GM23338 (cell line): Measurements from ENCODE around the gene GRIN2D. TPM values are rescaled to one million over a fixed set of nuclear protein-coding genes. Genes with fewer than 3 reads are reported as not detected.
"Not testable (repeated sequence)": the region's sequence is repeated elsewhere in the genome, so short reads cannot be mapped to it uniquely, and the experiment has no call there.

Experiments
- ATAC-seq: fragments of 200-7000 bp; cut with Tn5 transposase; 3 replicates; pipeline ENCODE4 v1.9.1; 2020
- DNase-seq: peaks from one replicate; pipeline ENCODE4 v3.0.0-alpha.2; 2015; ENCODE audit warnings: low spot score
- H2AFZ ChIP-seq: fragments of 200-600 bp; sonication (generic); 2 replicates; pipeline ENCODE4 v1.8.0; 2016; ENCODE audit warnings: antibody characterized with exemption, mild to moderate bottlenecking, moderate library complexity
- H3F3A ChIP-seq: fragments of 200-600 bp; sonication (generic); replicated peaks from 2 replicates; pipeline ENCODE4 v1.8.0; 2017; ENCODE audit warnings: antibody characterized with exemption, mixed run types, low read depth
- H3K27ac ChIP-seq: fragments of 200-600 bp; sonication (generic); 2 replicates; pipeline ENCODE4 v1.6.1; 2016; ENCODE audit warnings: low read depth
- H3K27me3 ChIP-seq: fragments of 200-600 bp; sonication (generic); 2 replicates; pipeline ENCODE4 v1.8.0; 2016; ENCODE audit warnings: mild to moderate bottlenecking, mixed run types, moderate library complexity; ENCODE audit not compliant: insufficient read depth
- H3K36me3 ChIP-seq: fragments of 200-600 bp; sonication (generic); 2 replicates; pipeline ENCODE4 v1.8.0; 2016; ENCODE audit warnings: mild to moderate bottlenecking; ENCODE audit not compliant: insufficient read depth
- H3K4me1 ChIP-seq: fragments of 200-600 bp; sonication (generic); 2 replicates; pipeline ENCODE4 v1.8.0; 2016; ENCODE audit warnings: mild to moderate bottlenecking, moderate library complexity; ENCODE audit not compliant: insufficient read depth
- H3K4me2 ChIP-seq: fragments of 200-600 bp; sonication (generic); 2 replicates; pipeline ENCODE4 v1.7.1; 2017; ENCODE audit warnings: mixed run types
- H3K4me3 ChIP-seq: fragments of 200-600 bp; sonication (generic); 2 replicates; pipeline ENCODE4 v1.6.1; 2016; ENCODE audit warnings: mixed run types
- H3K79me2 ChIP-seq: fragments of 200-600 bp; sonication (generic); replicated peaks from 2 replicates; pipeline ENCODE4 v1.8.0; 2017; ENCODE audit warnings: mild to moderate bottlenecking; ENCODE audit not compliant: insufficient read depth
- H3K9me2 ChIP-seq: fragments of 200-600 bp; sonication (generic); 2 replicates; pipeline ENCODE4 v1.8.0; 2017; ENCODE audit not compliant: insufficient read depth
- H4K20me1 ChIP-seq: fragments of 200-600 bp; sonication (generic); replicated peaks from 2 replicates; pipeline ENCODE4 v1.8.0; 2017; ENCODE audit warnings: mild to moderate bottlenecking; ENCODE audit not compliant: insufficient read depth
- H3K27ac Mint-ChIP-seq: 2 replicates; pipeline ENCODE4 v1.8.0; 2020; ENCODE audit warnings: inconsistent platforms, mild to moderate bottlenecking, moderate library complexity, mixed read lengths
- H3K27me3 Mint-ChIP-seq: 3 replicates; pipeline ENCODE4 v1.8.0; 2022; ENCODE audit warnings: low read depth, mild to moderate bottlenecking, moderate library complexity, mixed read lengths, inconsistent platforms; ENCODE audit not compliant: insufficient read depth, poor library complexity
- H3K36me3 Mint-ChIP-seq: 3 replicates; pipeline ENCODE4 v1.8.0; 2021; ENCODE audit warnings: low read depth, mild to moderate bottlenecking, inconsistent platforms, moderate library complexity, mixed read lengths
- H3K4me1 Mint-ChIP-seq: 3 replicates; pipeline ENCODE4 v1.8.0; 2020; ENCODE audit warnings: mild to moderate bottlenecking, inconsistent platforms, mixed read lengths
- H3K4me3 Mint-ChIP-seq: 3 replicates; pipeline ENCODE4 v1.8.0; 2021; ENCODE audit warnings: moderate library complexity, mild to moderate bottlenecking, inconsistent platforms, mixed read lengths
- H3K9me3 Mint-ChIP-seq: 3 replicates; pipeline ENCODE4 v1.8.0; 2020; ENCODE audit warnings: moderate library complexity, mild to moderate bottlenecking, inconsistent platforms, mixed read lengths
- CREB1 ChIP-seq: fragments of 250-450 bp; sonication (Bioruptor Pico); IDR thresholded peaks from 2 replicates; pipeline ENCODE4 v1.5.0; 2020; ENCODE audit warnings: low read depth, mild to moderate bottlenecking, moderate library complexity
- JUNB ChIP-seq: IDR thresholded peaks from one replicate; pipeline ENCODE4 v1.6.1; 2016; ENCODE audit warnings: antibody characterized with exemption; ENCODE audit not compliant: unreplicated experiment
- NANOG ChIP-seq: IDR thresholded peaks from 2 replicates; pipeline ENCODE4 v1.6.1; 2016; ENCODE audit warnings: antibody characterized with exemption, borderline replicate concordance
- POLR2AphosphoS5 ChIP-seq: IDR thresholded peaks from 2 replicates; pipeline ENCODE4 v1.6.1; 2016; ENCODE audit warnings: antibody characterized with exemption, low read depth
- ZNF331 ChIP-seq: fragments of 250-450 bp; sonication (Bioruptor Pico); IDR thresholded peaks from 2 replicates; pipeline ENCODE4 v1.5.0; 2020; ENCODE audit warnings: low read depth, mild to moderate bottlenecking, moderate library complexity
- polyA plus RNA-seq: library from polyadenylated mRNA; unstranded; fragments of >200 nt; fragmentation: Nextera tagmentation; extraction: Ambion mirVana; gene quantifications from 2 replicates; pipeline ENCODE4 v1.2.1, GENCODE V29; 2016
- total RNA-seq: library from RNA; depleted of rRNA; stranded (reverse); fragments of >200 nt; shearing (Covaris generic); gene quantifications from 2 replicates; pipeline ENCODE4 v1.2.3, GENCODE V29; 2014
- TF ChIP-seq, protein P1 (sequence below): IDR thresholded peaks from 2 replicates; pipeline ENCODE4 v1.6.1; 2016; ENCODE audit warnings: antibody characterized with exemption
- TF ChIP-seq, protein P2 (sequence below), 2 experiments: fragments of 200-600 bp in 1 of 2; sonication (generic) in 1 of 2; conservative IDR thresholded peaks; 2 replicates each; pipeline versions ENCODE4 v1.5.1 to v1.6.1; 2016 to 2017; ENCODE audit warnings: antibody characterized with exemption in 2 of 2, low read depth in 2 of 2, mild to moderate bottlenecking in 2 of 2, moderate library complexity in 1 of 2
- TF ChIP-seq, protein P3 (sequence below): fragments of 250-450 bp; sonication (Bioruptor Pico); IDR thresholded peaks from 2 replicates; pipeline ENCODE4 v1.5.0; 2020; ENCODE audit warnings: mild to moderate bottlenecking, moderate library complexity

The GRIN2D gene
- total and polyA plus RNA-seq, 2 experiments from 2014 or later = 4.4 to 20.0 TPM

GRCh38 chr19:48391100-48392005 lies 2.1 kb upstream of the GRIN2D start, which contains the start of gene KDELR1:
TSS of gene KDELR1 (minus strand) at chr19:48391551. CDS start at chr19:48391358, 193 bp downstream.
- Mint-ChIP-seq H3K9me3 (peaks cover 3% of the 10 kb centered on the region; the same call in 1 of the 3 replicates), H3K4me1 (peaks cover 31% of the 10 kb centered on the region), H3K4me3 (peak within 1 kb of the TSS; percentile 88), H3K27me3 (peaks cover 39% of the 10 kb centered on the region), H3K27ac (peak within 1 kb of the TSS; percentile 92), H3K36me3 (peaks cover 29% of the 10 kb centered on the region)
- Histone ChIP-seq H3K4me1 (peaks cover 30% of the 10 kb centered on the region), H3K9me2 (no peaks in the 10 kb centered on the region), H3K27ac (peak within 1 kb of the TSS; percentile 85), H3K4me3 (peak within 1 kb of the TSS; percentile 100), H3K36me3 (peaks cover 11% of the 10 kb centered on the region), H3K79me2 (peaks cover 21% of the 10 kb centered on the region), H3K4me2 (peak within 1 kb of the TSS; percentile 99), H3K27me3 (peaks cover 43% of the 10 kb centered on the region), H4K20me1 (peaks cover 17% of the 10 kb centered on the region), H3F3A (peaks cover 5% of the 10 kb centered on the region), H2AFZ (peak within 1 kb of the TSS; percentile 95)
- ATAC-seq (peak; percentile 51), DNase-seq (peak; percentile 76)
- TF ChIP-seq NANOG (no peak), ZNF331 (CRISPR knock-in tag) (no peak), POLR2AphosphoS5 (peak; percentile 71), CREB1 (CRISPR knock-in tag) (0 out of 2 replicates have a peak, but pooled peaks have one; percentile 16), JUNB (no peak)
- TF ChIP-seq, protein P1, sequence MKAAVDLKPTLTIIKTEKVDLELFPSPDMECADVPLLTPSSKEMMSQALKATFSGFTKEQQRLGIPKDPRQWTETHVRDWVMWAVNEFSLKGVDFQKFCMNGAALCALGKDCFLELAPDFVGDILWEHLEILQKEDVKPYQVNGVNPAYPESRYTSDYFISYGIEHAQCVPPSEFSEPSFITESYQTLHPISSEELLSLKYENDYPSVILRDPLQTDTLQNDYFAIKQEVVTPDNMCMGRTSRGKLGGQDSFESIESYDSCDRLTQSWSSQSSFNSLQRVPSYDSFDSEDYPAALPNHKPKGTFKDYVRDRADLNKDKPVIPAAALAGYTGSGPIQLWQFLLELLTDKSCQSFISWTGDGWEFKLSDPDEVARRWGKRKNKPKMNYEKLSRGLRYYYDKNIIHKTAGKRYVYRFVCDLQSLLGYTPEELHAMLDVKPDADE = no peak
- TF ChIP-seq, protein P2, sequence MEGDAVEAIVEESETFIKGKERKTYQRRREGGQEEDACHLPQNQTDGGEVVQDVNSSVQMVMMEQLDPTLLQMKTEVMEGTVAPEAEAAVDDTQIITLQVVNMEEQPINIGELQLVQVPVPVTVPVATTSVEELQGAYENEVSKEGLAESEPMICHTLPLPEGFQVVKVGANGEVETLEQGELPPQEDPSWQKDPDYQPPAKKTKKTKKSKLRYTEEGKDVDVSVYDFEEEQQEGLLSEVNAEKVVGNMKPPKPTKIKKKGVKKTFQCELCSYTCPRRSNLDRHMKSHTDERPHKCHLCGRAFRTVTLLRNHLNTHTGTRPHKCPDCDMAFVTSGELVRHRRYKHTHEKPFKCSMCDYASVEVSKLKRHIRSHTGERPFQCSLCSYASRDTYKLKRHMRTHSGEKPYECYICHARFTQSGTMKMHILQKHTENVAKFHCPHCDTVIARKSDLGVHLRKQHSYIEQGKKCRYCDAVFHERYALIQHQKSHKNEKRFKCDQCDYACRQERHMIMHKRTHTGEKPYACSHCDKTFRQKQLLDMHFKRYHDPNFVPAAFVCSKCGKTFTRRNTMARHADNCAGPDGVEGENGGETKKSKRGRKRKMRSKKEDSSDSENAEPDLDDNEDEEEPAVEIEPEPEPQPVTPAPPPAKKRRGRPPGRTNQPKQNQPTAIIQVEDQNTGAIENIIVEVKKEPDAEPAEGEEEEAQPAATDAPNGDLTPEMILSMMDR (conservative IDR thresholded peaks at IDR 0.05; ENCODE audit: low read depth in 2 of 2) = peak; percentile 70 to 75
- TF ChIP-seq, protein P3, sequence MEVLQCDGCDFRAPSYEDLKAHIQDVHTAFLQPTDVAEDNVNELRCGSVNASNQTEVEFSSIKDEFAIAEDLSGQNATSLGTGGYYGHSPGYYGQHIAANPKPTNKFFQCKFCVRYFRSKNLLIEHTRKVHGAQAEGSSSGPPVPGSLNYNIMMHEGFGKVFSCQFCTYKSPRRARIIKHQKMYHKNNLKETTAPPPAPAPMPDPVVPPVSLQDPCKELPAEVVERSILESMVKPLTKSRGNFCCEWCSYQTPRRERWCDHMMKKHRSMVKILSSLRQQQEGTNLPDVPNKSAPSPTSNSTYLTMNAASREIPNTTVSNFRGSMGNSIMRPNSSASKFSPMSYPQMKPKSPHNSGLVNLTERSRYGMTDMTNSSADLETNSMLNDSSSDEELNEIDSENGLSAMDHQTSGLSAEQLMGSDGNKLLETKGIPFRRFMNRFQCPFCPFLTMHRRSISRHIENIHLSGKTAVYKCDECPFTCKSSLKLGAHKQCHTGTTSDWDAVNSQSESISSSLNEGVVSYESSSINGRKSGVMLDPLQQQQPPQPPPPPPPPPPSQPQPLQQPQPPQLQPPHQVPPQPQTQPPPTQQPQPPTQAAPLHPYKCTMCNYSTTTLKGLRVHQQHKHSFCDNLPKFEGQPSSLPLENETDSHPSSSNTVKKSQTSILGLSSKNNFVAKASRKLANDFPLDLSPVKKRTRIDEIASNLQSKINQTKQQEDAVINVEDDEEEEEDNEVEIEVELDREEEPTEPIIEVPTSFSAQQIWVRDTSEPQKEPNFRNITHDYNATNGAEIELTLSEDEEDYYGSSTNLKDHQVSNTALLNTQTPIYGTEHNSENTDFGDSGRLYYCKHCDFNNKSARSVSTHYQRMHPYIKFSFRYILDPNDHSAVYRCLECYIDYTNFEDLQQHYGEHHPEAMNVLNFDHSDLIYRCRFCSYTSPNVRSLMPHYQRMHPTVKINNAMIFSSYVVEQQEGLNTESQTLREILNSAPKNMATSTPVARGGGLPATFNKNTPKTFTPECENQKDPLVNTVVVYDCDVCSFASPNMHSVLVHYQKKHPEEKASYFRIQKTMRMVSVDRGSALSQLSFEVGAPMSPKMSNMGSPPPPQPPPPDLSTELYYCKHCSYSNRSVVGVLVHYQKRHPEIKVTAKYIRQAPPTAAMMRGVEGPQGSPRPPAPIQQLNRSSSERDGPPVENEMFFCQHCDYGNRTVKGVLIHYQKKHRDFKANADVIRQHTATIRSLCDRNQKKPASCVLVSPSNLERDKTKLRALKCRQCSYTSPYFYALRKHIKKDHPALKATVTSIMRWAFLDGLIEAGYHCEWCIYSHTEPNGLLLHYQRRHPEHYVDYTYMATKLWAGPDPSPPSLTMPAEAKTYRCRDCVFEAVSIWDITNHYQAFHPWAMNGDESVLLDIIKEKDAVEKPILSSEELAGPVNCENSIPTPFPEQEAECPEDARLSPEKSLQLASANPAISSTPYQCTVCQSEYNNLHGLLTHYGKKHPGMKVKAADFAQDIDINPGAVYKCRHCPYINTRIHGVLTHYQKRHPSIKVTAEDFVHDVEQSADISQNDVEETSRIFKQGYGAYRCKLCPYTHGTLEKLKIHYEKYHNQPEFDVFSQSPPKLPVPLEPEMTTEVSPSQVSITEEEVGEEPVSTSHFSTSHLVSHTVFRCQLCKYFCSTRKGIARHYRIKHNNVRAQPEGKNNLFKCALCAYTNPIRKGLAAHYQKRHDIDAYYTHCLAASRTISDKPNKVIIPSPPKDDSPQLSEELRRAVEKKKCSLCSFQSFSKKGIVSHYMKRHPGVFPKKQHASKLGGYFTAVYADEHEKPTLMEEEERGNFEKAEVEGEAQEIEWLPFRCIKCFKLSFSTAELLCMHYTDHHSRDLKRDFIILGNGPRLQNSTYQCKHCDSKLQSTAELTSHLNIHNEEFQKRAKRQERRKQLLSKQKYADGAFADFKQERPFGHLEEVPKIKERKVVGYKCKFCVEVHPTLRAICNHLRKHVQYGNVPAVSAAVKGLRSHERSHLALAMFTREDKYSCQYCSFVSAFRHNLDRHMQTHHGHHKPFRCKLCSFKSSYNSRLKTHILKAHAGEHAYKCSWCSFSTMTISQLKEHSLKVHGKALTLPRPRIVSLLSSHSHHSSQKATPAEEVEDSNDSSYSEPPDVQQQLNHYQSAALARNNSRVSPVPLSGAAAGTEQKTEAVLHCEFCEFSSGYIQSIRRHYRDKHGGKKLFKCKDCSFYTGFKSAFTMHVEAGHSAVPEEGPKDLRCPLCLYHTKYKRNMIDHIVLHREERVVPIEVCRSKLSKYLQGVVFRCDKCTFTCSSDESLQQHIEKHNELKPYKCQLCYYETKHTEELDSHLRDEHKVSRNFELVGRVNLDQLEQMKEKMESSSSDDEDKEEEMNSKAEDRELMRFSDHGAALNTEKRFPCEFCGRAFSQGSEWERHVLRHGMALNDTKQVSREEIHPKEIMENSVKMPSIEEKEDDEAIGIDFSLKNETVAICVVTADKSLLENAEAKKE (CRISPR knock-in tag) = no peak

GRCh38 chr19:48392006-48392344 lies 1.5 kb upstream of the GRIN2D start:
- H3K27me3 Mint-ChIP-seq = peaks cover 45% of the 10 kb centered on the region
- H3K27ac ChIP-seq, H3K9me3 Mint-ChIP-seq, H3K4me3 ChIP-seq, ATAC-seq, H3F3A ChIP-seq, H3K9me2 ChIP-seq, H2AFZ ChIP-seq, H3K27ac Mint-ChIP-seq, DNase-seq: not testable (repeated sequence)
- peaks cover 34% of the 10 kb centered on the region for H3K4me1 ChIP-seq
- peaks cover 25% of the 10 kb centered on the region for H3K36me3 Mint-ChIP-seq
- H3K4me1 Mint-ChIP-seq = peaks cover 35% of the 10 kb centered on the region
- peaks cover 21% of the 10 kb centered on the region for H3K79me2 ChIP-seq
- H4K20me1 ChIP-seq = peaks cover 17% of the 10 kb centered on the region
- H3K27me3 ChIP-seq = peaks cover 49% of the 10 kb centered on the region
- peak overlapping the region; percentile 99; the same call in 1 of the 2 replicates for H3K4me2 ChIP-seq
- peaks cover 11% of the 10 kb centered on the region for H3K36me3 ChIP-seq
- H3K4me3 Mint-ChIP-seq = peak overlapping the region; percentile 88; the same call in 1 of the 3 replicates
